ENCODE results near the gene PSMA5. TPM values are rescaled to one million over a fixed set of nuclear protein-coding genes. Genes with fewer than 3 reads are reported as not detected.

Gene PSMA5
- total RNA-seq (2021), result 133 and 136 TPM in 2 replicates
- long read RNA-seq, transcript PSMA5-201 (9 exons, 3,729 nt), result major isoform, 303 of 348 reads
- long read RNA-seq, partial matches to known transcripts, result 7 of 348 reads
- long read RNA-seq, other reads (novel, unspliced or antisense), result 38 of 348 reads

DNA sequence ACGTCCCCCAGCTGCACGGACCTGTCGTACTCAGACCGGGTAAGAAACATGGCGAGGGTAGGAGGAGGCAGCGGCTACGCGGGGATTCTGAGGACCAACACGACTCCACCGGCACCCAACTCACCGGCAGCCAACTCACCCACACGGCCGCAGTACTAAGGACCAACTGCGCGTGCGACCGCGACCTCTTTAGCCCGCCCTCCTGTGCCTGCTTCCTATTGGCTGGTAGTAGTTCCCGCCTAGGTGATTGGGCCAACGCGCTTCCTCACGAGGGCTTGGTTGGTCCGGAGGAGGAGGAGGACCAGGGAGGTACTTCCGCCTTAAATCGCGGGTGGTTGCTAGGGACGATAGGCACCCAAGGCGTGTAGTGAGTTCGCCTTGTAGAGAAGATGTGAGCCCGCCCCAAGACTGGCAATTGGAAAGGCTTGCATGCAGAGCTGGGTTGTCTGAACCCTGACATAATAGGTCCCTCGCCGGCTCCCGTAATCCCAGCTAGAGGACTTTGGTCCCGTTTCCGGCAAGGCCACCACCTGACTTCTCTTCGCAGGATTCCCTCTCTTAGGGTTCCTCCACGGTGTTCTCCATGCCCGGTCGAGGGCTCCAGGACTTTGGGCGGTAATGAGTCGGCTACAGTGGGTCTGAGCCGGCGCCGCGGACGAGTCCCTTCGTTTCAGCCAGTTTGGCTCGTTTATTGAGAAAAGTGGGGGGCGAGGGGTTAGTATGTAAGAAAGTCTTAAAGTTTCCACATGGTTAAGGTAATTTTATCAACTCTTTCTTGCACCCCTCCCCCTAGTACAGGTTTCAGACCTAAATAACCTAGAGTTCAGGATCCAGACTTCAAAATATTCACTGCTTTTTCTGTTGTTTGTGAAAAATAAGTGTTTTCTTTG is at the start of gene PSMA5:
Gene PSMA5 (minus strand): TSS at position 168 of the 890 bp plus-strand sequence. CDS start 118 bp downstream, at position 50.
- H3K9me3 Mint-ChIP-seq, result no peaks in the 10 kb centered on the region
- no peak within 1 kb of the TSS for H3K23ac ChIP-seq (ENCODE audit: insufficient read length, low read depth, low read length)
- H3K27me3 Mint-ChIP-seq (ENCODE audit: low read depth), result no peaks in the 10 kb centered on the region
- DNase-seq, result peak; percentile 98
- no peak within 1 kb of the TSS for H2BK12ac ChIP-seq (ENCODE audit: insufficient read length, low read depth, low read length)
- H3K36me3 Mint-ChIP-seq (ENCODE audit: insufficient read depth in 1 of 3, low read depth in 3 of 3), result peaks cover 5 to 7% (median 5%) of the 10 kb centered on the region in 3 experiments; a peak in 3 of 7 replicates
- no peaks in the 10 kb centered on the region for H4K20me1 ChIP-seq (ENCODE audit: control insufficient read depth, insufficient read depth, insufficient read length)
- H3K27me3 ChIP-seq (ENCODE audit: insufficient read depth, low read length), result no peaks in the 10 kb centered on the region
- no peaks in the 10 kb centered on the region for H3K79me1 ChIP-seq (ENCODE audit: insufficient read depth, low read depth, low read length, poor library complexity, severe bottlenecking)
- peak within 1 kb of the TSS; percentile 93 to 96 for H3K4me3 Mint-ChIP-seq
- H3K27ac ChIP-seq (ENCODE audit: insufficient read length, low read depth, low read length), result peak within 1 kb of the TSS; percentile 2
- no peaks in the 10 kb centered on the region for H3K9me3 ChIP-seq (ENCODE audit: control insufficient read depth, low read depth, low read length)
- H3K18ac ChIP-seq (ENCODE audit: insufficient read length, low read depth, low read length), result peak within 1 kb of the TSS; percentile 61
- no peak within 1 kb of the TSS for H3K4ac ChIP-seq (ENCODE audit: low read depth, low read length)
- H3K14ac ChIP-seq (ENCODE audit: insufficient read depth, low read length), result peak within 1 kb of the TSS; percentile 70
- no peak within 1 kb of the TSS for H3T11ph ChIP-seq (ENCODE audit: low read length)
- no peak for TF ChIP-seq CTCF (conservative IDR thresholded peaks at IDR 0.05)
- no peak within 1 kb of the TSS for H2BK15ac ChIP-seq (ENCODE audit: low read depth, low read length)
- H2AFZ ChIP-seq (ENCODE audit: low read length), result no peak within 1 kb of the TSS
- no CpG with 5 or more reads among the region's 50 CpGs for WGBS (ENCODE audit: extremely low coverage, insufficient read length, low lambda C conversion rate)
- no peak within 1 kb of the TSS for H2BK5ac ChIP-seq (ENCODE audit: insufficient read length, low read length)
- no peak within 1 kb of the TSS for H2AK5ac ChIP-seq (ENCODE audit: insufficient read length, low read length)
- peaks cover 18 to 21% of the 10 kb centered on the region in 2 experiments for H3K4me1 Mint-ChIP-seq
- H3K9ac ChIP-seq (ENCODE audit: extremely low read depth, insufficient read length, low read length), result peak within 1 kb of the TSS; percentile 73
- H4K8ac ChIP-seq (replicated peaks; ENCODE audit: insufficient read length, low read depth, low read length), result no peak within 1 kb of the TSS
- peaks cover 18% of the 10 kb centered on the region; the same call in 1 of the 2 replicates for H3K79me2 ChIP-seq (ENCODE audit: insufficient read depth, low read length)
- peak within 1 kb of the TSS; percentile 92 to 97 (median 95); a peak in 6 of 7 replicates for H3K27ac Mint-ChIP-seq
- H3K23me2 ChIP-seq (ENCODE audit: insufficient read length, low read depth, low read length, poor library complexity, severe bottlenecking), result peaks cover 2% of the 10 kb centered on the region
- H4K5ac ChIP-seq (ENCODE audit: insufficient read length, low read depth, low read length), result no peak within 1 kb of the TSS
- H2BK20ac ChIP-seq (ENCODE audit: low read depth, low read length, poor library complexity, severe bottlenecking), result no peak within 1 kb of the TSS
- H3K4me2 ChIP-seq (ENCODE audit: insufficient read depth, insufficient read length, low read length), result peak within 1 kb of the TSS; percentile 75
- H2BK120ac ChIP-seq (ENCODE audit: low read depth, low read length, poor library complexity, severe bottlenecking), result no peak within 1 kb of the TSS
- no peak within 1 kb of the TSS for H4K91ac ChIP-seq (ENCODE audit: insufficient read length, low read depth, low read length)
- no peak within 1 kb of the TSS for H3K56ac ChIP-seq (ENCODE audit: insufficient read length, low read depth, low read length)
- H3K4me1 ChIP-seq (ENCODE audit: insufficient read depth, low read length), result no peaks in the 10 kb centered on the region; the same call in 1 of the 2 replicates
